Stimulated activated naive B cell treated with anti-CD40 and anti-IgM and Interleukin-4, amounts not matched to agents 10 μg/mL and 1 μg/mL and 100 μg/mL, for 72 hours (primary cell): ENCODE results near the gene ADAMTS17.
"Not testable (repeated sequence)": the region's sequence is repeated elsewhere in the genome, so short reads cannot be mapped to it uniquely, and the experiment has no call there.

Source experiments
- ATAC-seq, 2 donors: fragments of 150-1000 bp; cut with Tn5 transposase; replicated peaks; 2 replicates each; pipeline ENCODE4 v1.10.0; 2021; ENCODE audit warnings: moderate library complexity in 1 of 2
- DNase-seq: peaks from one replicate; pipeline ENCODE4 v3.0.0; 2021
- H3K27ac Mint-ChIP-seq: one replicate; pipeline ENCODE4 v1.8.0; 2022; ENCODE audit warnings: mild to moderate bottlenecking, mixed read lengths
- H3K27me3 Mint-ChIP-seq, 2 donors: one replicate each; pipeline ENCODE4 v1.8.0; 2022; ENCODE audit warnings: mixed read lengths in 2 of 2
- H3K36me3 Mint-ChIP-seq, 2 donors: one replicate each; pipeline ENCODE4 v1.8.0; 2022; ENCODE audit warnings: mixed read lengths in 2 of 2, mild to moderate bottlenecking in 1 of 2
- H3K4me1 Mint-ChIP-seq, 2 donors: one replicate each; pipeline ENCODE4 v1.8.0; 2022; ENCODE audit warnings: mixed read lengths in 2 of 2, mild to moderate bottlenecking in 1 of 2
- H3K4me3 Mint-ChIP-seq, 2 donors: one replicate each; pipeline ENCODE4 v1.8.0; 2022; ENCODE audit warnings: mild to moderate bottlenecking in 2 of 2, mixed read lengths in 2 of 2, moderate library complexity in 1 of 2
- H3K9me3 Mint-ChIP-seq, 2 donors: one replicate each; pipeline ENCODE4 v1.8.0; 2022; ENCODE audit warnings: mixed read lengths in 2 of 2, mild to moderate bottlenecking in 1 of 2

Gene ADAMTS17

GRCh38 chr15:99928429-99928981 is 413.3 kb downstream of the ADAMTS17 start:
- peak; percentile 90 to 96 for ATAC-seq
- Mint-ChIP-seq H3K9me3 (no peaks in the 10 kb centered on the region), H3K27me3 (peaks cover 2 to 17% of the 10 kb centered on the region in 2 donors), H3K4me1 (peaks cover 9 to 15% of the 10 kb centered on the region in 2 donors), H3K4me3 (peak overlapping the region; percentile 86), H3K27ac (peak overlapping the region; percentile 94), H3K36me3 (no peaks in the 10 kb centered on the region)
- DNase-seq: peak; percentile 80

GRCh38 chr15:99926532-99926931 is 415.2 kb downstream of the ADAMTS17 start:
- H3K27ac Mint-ChIP-seq, ATAC-seq: not testable (repeated sequence)

GRCh38 chr15:99925661-99926461 is 415.9 kb downstream of the ADAMTS17 start:
- peaks cover 9 to 15% of the 10 kb centered on the region in 2 donors for H3K4me1 Mint-ChIP-seq
- peak overlapping the region; percentile 86 for H3K27ac Mint-ChIP-seq
- peak; percentile 24 for DNase-seq
- H3K4me3 Mint-ChIP-seq: peak overlapping the region; percentile 82 to 85
- H3K36me3 Mint-ChIP-seq: no peaks in the 10 kb centered on the region
- H3K27me3 Mint-ChIP-seq: peaks cover 4 to 5% of the 10 kb centered on the region in 2 donors
- ATAC-seq: peak; percentile 59 to 60
- H3K9me3 Mint-ChIP-seq: no peaks in the 10 kb centered on the region

More at GRCh38 chr15:99926532-99926931, 415.2 kb downstream of the ADAMTS17 start:
- peaks cover 9 to 15% of the 10 kb centered on the region in 2 donors for H3K4me1 Mint-ChIP-seq
- not testable (repeated sequence) for H3K27me3 Mint-ChIP-seq, H3K36me3 Mint-ChIP-seq, H3K9me3 Mint-ChIP-seq, H3K4me3 Mint-ChIP-seq, DNase-seq

GRCh38 chr15:99923711-99924110 is 418.1 kb downstream of the ADAMTS17 start:
- Mint-ChIP-seq H3K36me3 (no peaks in the 10 kb centered on the region), H3K27me3 (peaks cover 15 to 18% of the 10 kb centered on the region in 2 donors), H3K4me3 (no peak overlapping the region), H3K4me1 (peaks cover 4 to 7% of the 10 kb centered on the region in 2 donors), H3K27ac (no peak overlapping the region), H3K9me3 (no peaks in the 10 kb centered on the region)
- ATAC-seq (no peak), DNase-seq (no peak)
